H9 (cell line): ENCODE results near the gene CPM. TPM values are rescaled to one million over a fixed set of nuclear protein-coding genes. Genes with fewer than 3 reads are reported as not detected.

Experiments used
- DNase-seq: peaks from one replicate; pipeline ENCODE4 v3.0.0-alpha.2; 2017
- H2AFZ ChIP-seq: one replicate; pipeline ENCODE4 v1.6.1; 2013; ENCODE audit warnings: mild to moderate bottlenecking, low read length, control low read depth, moderate library complexity
- H2AK5ac ChIP-seq: 2 replicates; pipeline ENCODE4 v1.6.1; 2013; ENCODE audit warnings: low read length, control low read depth, mixed read lengths; ENCODE audit not compliant: insufficient read length
- H2BK120ac ChIP-seq: one replicate; pipeline ENCODE4 v1.6.1; 2013; ENCODE audit warnings: low read depth, mild to moderate bottlenecking, low read length, control low read depth, inconsistent platforms; ENCODE audit not compliant: poor library complexity, severe bottlenecking
- H2BK12ac ChIP-seq: 2 replicates; pipeline ENCODE4 v1.6.1; 2013; ENCODE audit warnings: low read length, control low read depth, mixed read lengths, low read depth; ENCODE audit not compliant: insufficient read length
- H2BK15ac ChIP-seq: 2 replicates; pipeline ENCODE4 v1.6.1; 2013; ENCODE audit warnings: low read depth, low read length, control low read depth
- H2BK20ac ChIP-seq: one replicate; pipeline ENCODE4 v1.6.1; 2013; ENCODE audit warnings: low read depth, mild to moderate bottlenecking, low read length, control low read depth, inconsistent platforms; ENCODE audit not compliant: poor library complexity, severe bottlenecking
- H2BK5ac ChIP-seq: 2 replicates; pipeline ENCODE4 v1.6.1; 2013; ENCODE audit warnings: low read length, control low read depth, mixed read lengths; ENCODE audit not compliant: insufficient read length
- H3K14ac ChIP-seq: 2 replicates; pipeline ENCODE4 v1.6.1; 2013; ENCODE audit warnings: low read length, control low read depth; ENCODE audit not compliant: insufficient read depth
- H3K18ac ChIP-seq: 2 replicates; pipeline ENCODE4 v1.6.1; 2013; ENCODE audit warnings: low read depth, mild to moderate bottlenecking, mixed read lengths, low read length, control low read depth; ENCODE audit not compliant: insufficient read length
- H3K23ac ChIP-seq: 2 replicates; pipeline ENCODE4 v1.6.1; 2013; ENCODE audit warnings: low read length, control low read depth, mixed read lengths, low read depth; ENCODE audit not compliant: insufficient read length
- H3K23me2 ChIP-seq: 2 replicates; pipeline ENCODE4 v1.6.1; 2013; ENCODE audit warnings: low read depth, mild to moderate bottlenecking, mixed read lengths, low read length, control low read depth; ENCODE audit not compliant: insufficient read length, poor library complexity, severe bottlenecking
- H3K27ac ChIP-seq: 2 replicates; pipeline ENCODE4 v1.5.1; 2013; ENCODE audit warnings: low read length, control low read depth, mixed read lengths, low read depth; ENCODE audit not compliant: insufficient read length
- H3K27me3 ChIP-seq: 2 replicates; pipeline ENCODE4 v1.6.1; 2013; ENCODE audit warnings: low read length, control low read depth, inconsistent platforms; ENCODE audit not compliant: insufficient read depth
- H3K4ac ChIP-seq: 2 replicates; pipeline ENCODE4 v1.6.1; 2013; ENCODE audit warnings: low read depth, mild to moderate bottlenecking, control low read depth, inconsistent platforms, low read length, moderate library complexity
- H3K4me1 ChIP-seq: 2 replicates; pipeline ENCODE4 v1.6.1; 2013; ENCODE audit warnings: low read length, control low read depth, inconsistent platforms; ENCODE audit not compliant: insufficient read depth
- H3K4me2 ChIP-seq: 2 replicates; pipeline ENCODE4 v1.6.1; 2013; ENCODE audit warnings: low read length, control low read depth, mixed read lengths; ENCODE audit not compliant: insufficient read length, insufficient read depth
- H3K56ac ChIP-seq: 2 replicates; pipeline ENCODE4 v1.6.1; 2013; ENCODE audit warnings: low read depth, mild to moderate bottlenecking, mixed read lengths, low read length, control low read depth; ENCODE audit not compliant: insufficient read length
- H3K79me1 ChIP-seq: 2 replicates; pipeline ENCODE4 v1.6.1; 2013; ENCODE audit warnings: low read depth, mild to moderate bottlenecking, moderate library complexity, low read length, control low read depth, inconsistent platforms; ENCODE audit not compliant: insufficient read depth, poor library complexity, severe bottlenecking
- H3K79me2 ChIP-seq: 2 replicates; pipeline ENCODE4 v1.6.1; 2013; ENCODE audit warnings: low read length, control low read depth, inconsistent platforms; ENCODE audit not compliant: insufficient read depth
- H3K9ac ChIP-seq: 2 replicates; pipeline ENCODE4 v1.6.1; 2013; ENCODE audit warnings: low read length, control low read depth, mixed read lengths; ENCODE audit not compliant: insufficient read length; ENCODE audit errors: extremely low read depth
- H3K9me3 ChIP-seq: one replicate; pipeline ENCODE4 v1.6.1; 2013; ENCODE audit warnings: low read depth, low read length, inconsistent platforms; ENCODE audit not compliant: control insufficient read depth
- H3T11ph ChIP-seq: one replicate; pipeline ENCODE4 v1.6.1; 2013; ENCODE audit warnings: mild to moderate bottlenecking, low read length, control low read depth, inconsistent platforms
- H4K20me1 ChIP-seq: one replicate; pipeline ENCODE4 v1.6.1; 2013; ENCODE audit not compliant: control insufficient read depth, insufficient read length, insufficient read depth
- H4K5ac ChIP-seq: 2 replicates; pipeline ENCODE4 v1.6.1; 2013; ENCODE audit warnings: low read depth, mild to moderate bottlenecking, mixed read lengths, low read length, control low read depth; ENCODE audit not compliant: insufficient read length
- H4K8ac ChIP-seq: replicated peaks from 2 replicates; pipeline ENCODE4 v1.6.1; 2013; ENCODE audit warnings: low read length, control low read depth, mixed read lengths, low read depth; ENCODE audit not compliant: insufficient read length
- H4K91ac ChIP-seq: 2 replicates; pipeline ENCODE4 v1.6.1; 2013; ENCODE audit warnings: low read depth, mild to moderate bottlenecking, moderate library complexity, mixed read lengths, low read length, control low read depth; ENCODE audit not compliant: insufficient read length
- H3K27ac Mint-ChIP-seq, 3 experiments: 2 replicates in 2 of 3; 3 replicates in 1 of 3; pipeline ENCODE4 v1.8.0; 2020 to 2021; ENCODE audit warnings: mixed read lengths in 3 of 3, mild to moderate bottlenecking in 1 of 3, moderate library complexity in 1 of 3
- H3K27me3 Mint-ChIP-seq: 2 replicates; pipeline ENCODE4 v1.8.0; 2021; ENCODE audit warnings: low read depth, mild to moderate bottlenecking, moderate library complexity, mixed read lengths
- H3K36me3 Mint-ChIP-seq, 3 experiments: 2 replicates in 2 of 3; 3 replicates in 1 of 3; pipeline ENCODE4 v1.8.0; 2020 to 2021; ENCODE audit warnings: low read depth in 3 of 3, mixed read lengths in 3 of 3; ENCODE audit not compliant: insufficient read depth in 1 of 3
- H3K4me1 Mint-ChIP-seq, 2 experiments: 2 replicates each; pipeline ENCODE4 v1.8.0; 2020; ENCODE audit warnings: mixed read lengths in 2 of 2
- H3K4me3 Mint-ChIP-seq, 2 experiments: 2 replicates in 1 of 2; 3 replicates in 1 of 2; pipeline ENCODE4 v1.8.0; 2020 to 2021; ENCODE audit warnings: mild to moderate bottlenecking in 2 of 2, mixed read lengths in 2 of 2, moderate library complexity in 1 of 2
- H3K9me3 Mint-ChIP-seq, 2 experiments: 2 replicates in 1 of 2; 3 replicates in 1 of 2; pipeline ENCODE4 v1.8.0; 2020; ENCODE audit warnings: mild to moderate bottlenecking in 2 of 2, mixed read lengths in 2 of 2, moderate library complexity in 1 of 2
- WGBS: extraction: QIAGEN DNeasy Blood & Tissue Kit; methylation state at CpG from one replicate; pipeline ENCODE4 v1.1.7; 2013; ENCODE audit warnings: missing lambda C conversion rate, low lambda C conversion rate, mixed read lengths; ENCODE audit not compliant: insufficient read length; ENCODE audit errors: extremely low coverage; 5-methylcytosine and 5-hydroxymethylcytosine counted together
- total RNA-seq: library from RNA; stranded (reverse); gene quantifications from 2 replicates; pipeline ENCODE4 v1.2.1, GENCODE V29; 2021
- TF ChIP-seq, protein P1 (sequence below): fragments of 200-600 bp; sonication (generic); conservative IDR thresholded peaks from 3 replicates; pipeline ENCODE4 v1.8.0; 2021; ENCODE audit warnings: antibody characterized with exemption, mild to moderate bottlenecking

The CPM gene
- total RNA-seq, 1 experiment from 2014 or later, result 1.2 TPM

DNA sequence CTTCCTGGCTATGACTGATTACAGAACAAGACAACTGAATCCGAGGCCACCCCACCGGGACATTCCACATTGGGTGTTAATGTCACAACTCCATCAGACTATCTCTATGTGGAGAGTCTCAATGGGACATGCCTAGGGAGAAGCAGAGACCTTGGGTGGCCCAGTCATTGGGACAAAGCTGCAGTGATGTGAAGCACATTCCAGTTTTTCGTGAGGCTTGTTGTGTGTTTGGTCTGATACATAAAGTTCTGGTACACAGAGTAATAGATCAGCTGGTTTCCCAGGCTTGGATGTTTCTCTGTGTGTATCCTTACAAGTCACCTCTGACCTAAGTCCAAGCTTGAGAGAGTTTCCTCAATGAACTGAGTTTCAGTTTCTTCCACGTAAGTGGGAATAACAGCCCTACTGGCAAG lies 42.3 kb downstream of the CPM start:
- H3K14ac ChIP-seq, result no peak overlapping the region
- H2AK5ac ChIP-seq, result no peak overlapping the region
- H3K9me3 Mint-ChIP-seq, result no peaks in the 10 kb centered on the region
- H3K4me2 ChIP-seq, result no peak overlapping the region
- H2BK5ac ChIP-seq, result no peak overlapping the region
- no peak overlapping the region for H2BK12ac ChIP-seq
- H2BK20ac ChIP-seq, result no peak overlapping the region
- no peaks in the 10 kb centered on the region for H3K4me1 ChIP-seq
- H2BK15ac ChIP-seq, result no peak overlapping the region
- no peak overlapping the region for H3K4me3 Mint-ChIP-seq
- H3K23ac ChIP-seq, result no peak overlapping the region
- DNase-seq, result no peak
- H2AFZ ChIP-seq, result no peak overlapping the region
- H4K8ac ChIP-seq, result no peak overlapping the region
- H3T11ph ChIP-seq, result no peak overlapping the region
- H3K4ac ChIP-seq, result no peak overlapping the region
- TF ChIP-seq, protein P1, sequence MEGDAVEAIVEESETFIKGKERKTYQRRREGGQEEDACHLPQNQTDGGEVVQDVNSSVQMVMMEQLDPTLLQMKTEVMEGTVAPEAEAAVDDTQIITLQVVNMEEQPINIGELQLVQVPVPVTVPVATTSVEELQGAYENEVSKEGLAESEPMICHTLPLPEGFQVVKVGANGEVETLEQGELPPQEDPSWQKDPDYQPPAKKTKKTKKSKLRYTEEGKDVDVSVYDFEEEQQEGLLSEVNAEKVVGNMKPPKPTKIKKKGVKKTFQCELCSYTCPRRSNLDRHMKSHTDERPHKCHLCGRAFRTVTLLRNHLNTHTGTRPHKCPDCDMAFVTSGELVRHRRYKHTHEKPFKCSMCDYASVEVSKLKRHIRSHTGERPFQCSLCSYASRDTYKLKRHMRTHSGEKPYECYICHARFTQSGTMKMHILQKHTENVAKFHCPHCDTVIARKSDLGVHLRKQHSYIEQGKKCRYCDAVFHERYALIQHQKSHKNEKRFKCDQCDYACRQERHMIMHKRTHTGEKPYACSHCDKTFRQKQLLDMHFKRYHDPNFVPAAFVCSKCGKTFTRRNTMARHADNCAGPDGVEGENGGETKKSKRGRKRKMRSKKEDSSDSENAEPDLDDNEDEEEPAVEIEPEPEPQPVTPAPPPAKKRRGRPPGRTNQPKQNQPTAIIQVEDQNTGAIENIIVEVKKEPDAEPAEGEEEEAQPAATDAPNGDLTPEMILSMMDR, result no peak
- H3K27me3 ChIP-seq, result no peaks in the 10 kb centered on the region
- H3K27ac Mint-ChIP-seq, result no peak overlapping the region
- H3K9ac ChIP-seq, result no peak overlapping the region
- no peaks in the 10 kb centered on the region for H3K79me2 ChIP-seq
- H3K23me2 ChIP-seq, result no peaks in the 10 kb centered on the region
- H4K5ac ChIP-seq, result no peak overlapping the region
- no peaks in the 10 kb centered on the region for H3K79me1 ChIP-seq
- H3K4me1 Mint-ChIP-seq, result no peaks in the 10 kb centered on the region
- no peaks in the 10 kb centered on the region for H4K20me1 ChIP-seq
- H4K91ac ChIP-seq, result no peak overlapping the region
- H3K36me3 Mint-ChIP-seq, result no peaks in the 10 kb centered on the region
- H3K56ac ChIP-seq, result no peak overlapping the region
- H3K18ac ChIP-seq, result no peak overlapping the region
- H2BK120ac ChIP-seq, result no peak overlapping the region
- no peaks in the 10 kb centered on the region for H3K27me3 Mint-ChIP-seq
- H3K9me3 ChIP-seq, result no peaks in the 10 kb centered on the region
- WGBS, result no CpG with 5 or more reads among the region's 4 CpGs
- H3K27ac ChIP-seq, result no peak overlapping the region
